GM12801 (cell line): ENCODE measurements around the gene OR6Y1.

Source experiments
- CTCF ChIP-seq: IDR thresholded peaks from one replicate; pipeline ENCODE4 v1.5.1; 2011; ENCODE audit warnings: control low read depth; ENCODE audit not compliant: insufficient read length; ENCODE audit errors: extremely low read depth

Gene OR6Y1

GRCh38 chr1:158506369-158506987, 47.7 kb downstream of the OR6Y1 start:
- TF ChIP-seq CTCF, result no peak

- no peak for TF ChIP-seq CTCF
Measured at GRCh38 chr1:158496374-158496773, 57.8 kb downstream of the OR6Y1 start.

- TF ChIP-seq CTCF, result no peak
Measured at GRCh38 chr1:158494796-158495195, 59.4 kb downstream of the OR6Y1 start.
